CD4-positive, alpha-beta T cell treated with Interleukin-6 for 4 hours (primary cell): ENCODE data around the gene MAP3K14.

ENCODE experiments used
- DNase-seq: peaks from one replicate; pipeline ENCODE4 v3.0.0-alpha.2; 2020; ENCODE audit warnings: mixed read lengths

MAP3K14 gene

GRCh38 chr17:45231481-45232116, 85.2 kb downstream of the MAP3K14 start:
- DNase-seq, result peak; percentile 56

GRCh38 chr17:45230787-45231480, 85.9 kb downstream of the MAP3K14 start:
- no peak for DNase-seq

- DNase-seq, result no peak
Observed at GRCh38 chr17:45230410-45230786, 86.4 kb downstream of the MAP3K14 start.

GRCh38 chr17:45229681-45230409, 87.0 kb downstream of the MAP3K14 start:
- peak; percentile 19 for DNase-seq

- peak; percentile 83 for DNase-seq
Observed at GRCh38 chr17:45228763-45229539, 87.9 kb downstream of the MAP3K14 start.

GRCh38 chr17:45227926-45228762, 88.7 kb downstream of the MAP3K14 start:
- DNase-seq, result peak; percentile 39

- peak; percentile 40 for DNase-seq
Observed at GRCh38 chr17:45227101-45227925, 89.5 kb downstream of the MAP3K14 start.

GRCh38 chr17:45226576-45226975, 90.2 kb downstream of the MAP3K14 start:
- DNase-seq, result no peak

GRCh38 chr17:45225964-45226530, 90.8 kb downstream of the MAP3K14 start:
- peak; percentile 99 for DNase-seq

- DNase-seq, result peak; percentile 78
Observed at GRCh38 chr17:45225051-45225700, 91.6 kb downstream of the MAP3K14 start.

- peak; percentile 58 for DNase-seq
Observed at GRCh38 chr17:45224671-45225050, 92.2 kb downstream of the MAP3K14 start.

GRCh38 chr17:45223539-45224528, 93.0 kb downstream of the MAP3K14 start:
- peak; percentile 58 for DNase-seq

- no peak for DNase-seq
Observed at GRCh38 chr17:45222996-45223538, 93.8 kb downstream of the MAP3K14 start.

- DNase-seq, result peak; percentile 82
Observed at GRCh38 chr17:45222289-45222995, 94.4 kb downstream of the MAP3K14 start.

GRCh38 chr17:45222014-45222288, 94.9 kb downstream of the MAP3K14 start:
- DNase-seq, result no peak

GRCh38 chr17:45221081-45222013, 95.5 kb downstream of the MAP3K14 start, which contains the start of gene FMNL1:
Gene FMNL1, plus strand, starts transcription at chr17:45221885. Its CDS starts 240 bp downstream, at chr17:45222125.
- DNase-seq, result peak; percentile 79

- DNase-seq, result no peak
Observed at GRCh38 chr17:45220079-45220478, 96.7 kb downstream of the MAP3K14 start.
